NOMO-1 treated with DMSO at 0.1 percent for 48 hours (cell line): Measurements from ENCODE around the gene FERMT3.
A peak's percentile ranks its signal among the peaks of the same experiment; 100 is the strongest.
"Not testable (repeated sequence)": the region's sequence is repeated elsewhere in the genome, so short reads cannot be mapped to it uniquely, and the experiment has no call there.

Source experiments
- DNase-seq: peaks from one replicate; lab custom pipeline; 2025; ENCODE audit not compliant: unreplicated experiment; lab: John Stamatoyannopoulos, UW

The FERMT3 gene

DNA sequence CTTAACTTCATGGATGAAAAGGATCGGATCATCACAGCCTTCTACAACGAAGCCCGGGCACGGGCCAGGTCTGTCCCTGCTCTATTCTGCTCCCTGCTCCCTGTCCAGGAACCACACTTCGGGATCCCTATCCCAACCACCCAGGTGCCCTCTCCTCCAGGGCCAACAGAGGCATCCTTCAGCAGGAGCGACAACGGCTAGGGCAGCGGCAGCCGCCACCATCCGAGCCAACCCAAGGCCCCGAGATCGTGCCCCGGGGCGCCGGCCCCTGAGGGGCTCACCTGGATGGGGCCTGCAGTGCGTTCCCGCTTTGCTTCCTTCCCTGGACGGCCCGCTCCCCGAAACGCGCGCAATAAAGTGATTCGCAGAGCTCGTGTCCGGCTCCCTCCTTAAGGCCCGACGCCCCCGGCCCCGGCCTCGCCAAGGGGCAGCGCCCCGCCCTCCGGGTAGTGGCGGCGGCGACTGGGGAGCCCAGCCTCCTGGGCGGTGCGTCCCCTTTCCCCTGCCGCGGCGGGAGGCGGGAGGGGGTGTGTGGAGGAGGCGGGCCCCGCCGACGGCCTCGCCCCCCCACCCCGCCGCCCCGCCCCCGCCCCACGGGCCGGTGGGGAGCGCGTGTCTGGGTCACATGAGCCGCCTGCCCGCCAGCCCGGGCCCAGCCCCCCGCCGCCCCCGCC lies 27.5 kb downstream of the FERMT3 start, which contains the start of gene VEGFB:
Gene VEGFB (plus strand): TSS at position 672 of the 674 bp plus-strand sequence. CDS start 250 bp downstream, outside the sequence.
- no peak for DNase-seq

DNA sequence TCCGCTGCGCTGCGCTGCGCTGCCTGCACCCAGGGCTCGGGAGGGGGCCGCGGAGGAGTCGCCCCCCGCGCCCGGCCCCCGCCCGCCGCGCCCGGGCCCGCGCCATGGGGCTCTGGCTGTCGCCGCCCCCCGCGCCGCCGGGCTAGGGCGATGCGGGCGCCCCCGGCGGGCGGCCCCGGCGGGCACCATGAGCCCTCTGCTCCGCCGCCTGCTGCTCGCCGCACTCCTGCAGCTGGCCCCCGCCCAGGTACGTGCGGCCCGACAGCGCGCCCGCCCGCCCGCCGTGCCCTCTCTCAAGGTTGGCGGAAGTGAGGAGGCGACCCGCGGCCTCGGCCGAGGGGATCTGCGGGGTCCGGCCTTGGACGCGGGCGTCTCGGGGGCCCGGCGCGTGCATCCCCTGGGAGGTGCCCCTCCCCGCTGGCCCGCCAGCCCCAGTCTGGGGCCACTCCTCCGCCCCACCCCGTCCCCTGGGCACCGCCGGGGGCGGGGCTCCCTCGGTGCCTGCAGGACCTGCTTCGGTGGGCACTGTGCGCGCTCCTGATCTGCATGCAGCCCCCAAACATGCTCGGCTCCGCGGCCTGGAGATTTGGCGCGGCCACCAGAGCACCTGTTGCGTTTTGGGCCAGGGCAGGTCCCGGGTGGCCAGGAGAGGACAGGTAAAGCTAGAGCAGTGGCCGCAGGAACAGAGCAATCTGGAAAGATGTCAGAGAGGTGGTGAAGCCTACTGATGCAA lies 28.3 kb downstream of the FERMT3 start:
- DNase-seq = no peak

DNA sequence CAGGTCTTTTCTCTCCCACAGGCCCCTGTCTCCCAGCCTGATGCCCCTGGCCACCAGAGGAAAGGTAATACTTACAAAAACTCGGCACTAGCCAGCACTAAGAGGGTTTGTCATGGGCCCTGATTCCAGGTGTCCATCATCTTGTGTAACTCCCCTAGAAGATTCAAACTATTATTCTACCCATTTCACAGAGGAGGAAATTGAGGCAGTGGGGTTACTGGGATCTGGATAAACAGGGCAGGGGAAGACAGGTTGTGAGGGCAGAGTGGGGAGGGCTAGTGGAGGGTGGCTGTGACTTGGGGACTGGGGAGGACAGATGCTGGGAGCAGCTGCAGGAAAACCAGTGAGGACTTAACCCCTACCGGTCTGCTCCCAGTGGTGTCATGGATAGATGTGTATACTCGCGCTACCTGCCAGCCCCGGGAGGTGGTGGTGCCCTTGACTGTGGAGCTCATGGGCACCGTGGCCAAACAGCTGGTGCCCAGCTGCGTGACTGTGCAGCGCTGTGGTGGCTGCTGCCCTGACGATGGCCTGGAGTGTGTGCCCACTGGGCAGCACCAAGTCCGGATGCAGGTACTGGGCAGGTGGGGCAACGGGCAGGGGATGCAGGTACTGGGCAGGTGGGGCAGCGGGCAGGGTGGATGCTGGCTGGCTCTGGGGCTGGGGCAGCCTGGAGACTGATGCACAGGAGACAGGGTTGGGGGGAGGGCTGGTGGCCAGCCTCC lies 29.1 kb downstream of the FERMT3 start:
- no peak for DNase-seq

DNA sequence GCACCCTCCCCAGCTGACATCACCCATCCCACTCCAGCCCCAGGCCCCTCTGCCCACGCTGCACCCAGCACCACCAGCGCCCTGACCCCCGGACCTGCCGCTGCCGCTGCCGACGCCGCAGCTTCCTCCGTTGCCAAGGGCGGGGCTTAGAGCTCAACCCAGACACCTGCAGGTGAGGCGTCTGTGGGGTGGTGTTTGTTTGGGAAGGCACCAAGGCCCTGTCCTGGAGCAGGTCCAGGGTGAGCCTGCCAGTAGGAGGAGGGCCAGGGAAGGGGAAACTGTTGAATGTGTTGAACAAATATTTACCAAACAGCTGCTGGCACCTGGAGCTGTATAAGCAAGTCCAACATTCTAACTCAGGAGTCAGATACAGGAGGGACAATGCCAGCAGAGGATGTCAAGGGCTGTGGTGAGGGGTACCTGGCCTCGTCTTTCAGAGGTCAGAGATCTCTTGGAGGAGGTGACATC lies 31.0 kb downstream of the FERMT3 start:
- no peak for DNase-seq

DNA sequence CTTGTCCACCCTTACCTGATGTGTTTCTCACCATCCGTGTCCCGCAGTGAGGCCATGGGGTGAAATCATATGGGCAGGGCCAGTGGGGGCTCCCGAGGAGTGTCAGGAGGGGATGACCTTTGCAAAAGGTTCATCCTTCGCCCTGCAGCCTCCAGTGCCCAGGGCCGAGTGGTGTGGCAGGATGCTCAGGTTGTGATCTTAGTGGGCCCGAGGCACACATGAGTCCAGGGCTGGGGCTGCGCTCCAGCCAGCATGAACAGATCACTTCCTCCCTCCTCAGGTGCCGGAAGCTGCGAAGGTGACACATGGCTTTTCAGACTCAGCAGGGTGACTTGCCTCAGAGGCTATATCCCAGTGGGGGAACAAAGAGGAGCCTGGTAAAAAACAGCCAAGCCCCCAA lies 31.6 kb downstream of the FERMT3 start:
- DNase-seq = no peak

DNA sequence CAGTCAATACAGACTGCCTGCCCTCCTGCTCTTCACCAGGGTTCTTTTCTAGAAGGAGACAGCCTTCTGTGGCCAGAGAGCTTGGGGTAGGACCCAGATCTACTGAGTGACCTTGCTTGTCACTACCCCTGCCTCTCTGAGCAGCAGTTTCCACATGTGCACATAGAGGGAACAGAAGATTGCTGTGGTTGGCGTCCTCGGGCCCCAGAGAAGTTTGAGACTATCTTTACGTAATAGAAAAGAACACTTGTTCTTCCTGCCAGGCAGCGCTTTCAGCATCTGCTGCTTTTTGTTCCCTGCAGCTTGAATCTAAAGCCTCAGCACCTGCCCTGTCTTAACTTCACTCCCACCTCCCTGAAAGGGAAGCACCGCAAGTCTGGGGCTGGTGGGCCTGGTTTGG lies 32.5 kb downstream of the FERMT3 start:
- DNase-seq = peak; percentile 80

DNA sequence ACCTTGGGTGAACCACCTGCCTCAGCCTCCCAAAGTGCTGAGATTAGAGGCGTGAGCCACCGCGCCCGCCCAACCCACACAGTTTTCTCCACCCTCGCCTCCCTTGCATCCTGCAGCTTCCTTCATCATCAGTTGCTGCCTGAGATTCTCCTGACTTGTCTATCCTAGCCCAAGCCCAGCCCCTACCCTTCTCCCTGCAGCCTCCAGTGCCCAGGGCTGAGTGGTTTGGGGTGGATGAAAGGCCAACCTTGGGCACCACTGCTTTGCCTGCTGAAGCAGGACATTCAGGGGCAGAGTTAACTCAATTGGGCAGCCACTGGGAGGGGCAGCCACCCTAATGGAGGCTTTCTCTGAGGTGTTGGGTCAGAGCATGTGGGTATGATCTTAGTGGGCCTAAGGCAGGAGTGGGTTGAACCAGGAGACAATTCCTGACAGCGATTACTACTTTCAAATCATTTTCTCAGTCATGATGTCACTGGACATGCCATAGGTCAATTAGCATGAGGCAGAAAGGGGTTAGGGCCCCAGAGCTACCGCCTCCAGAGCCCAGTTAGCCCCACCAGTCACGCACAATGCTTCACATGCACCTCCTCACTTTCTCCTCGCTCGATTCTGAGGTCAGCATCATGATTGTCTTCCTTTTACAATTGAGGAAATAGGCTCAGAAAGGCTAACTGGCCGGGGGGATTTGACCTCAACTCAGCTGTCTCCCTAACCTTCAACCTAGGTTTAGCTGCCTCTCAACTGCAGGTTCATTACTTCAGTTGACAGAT lies 33.3 kb downstream of the FERMT3 start:
- peak; percentile 94 for DNase-seq

DNA sequence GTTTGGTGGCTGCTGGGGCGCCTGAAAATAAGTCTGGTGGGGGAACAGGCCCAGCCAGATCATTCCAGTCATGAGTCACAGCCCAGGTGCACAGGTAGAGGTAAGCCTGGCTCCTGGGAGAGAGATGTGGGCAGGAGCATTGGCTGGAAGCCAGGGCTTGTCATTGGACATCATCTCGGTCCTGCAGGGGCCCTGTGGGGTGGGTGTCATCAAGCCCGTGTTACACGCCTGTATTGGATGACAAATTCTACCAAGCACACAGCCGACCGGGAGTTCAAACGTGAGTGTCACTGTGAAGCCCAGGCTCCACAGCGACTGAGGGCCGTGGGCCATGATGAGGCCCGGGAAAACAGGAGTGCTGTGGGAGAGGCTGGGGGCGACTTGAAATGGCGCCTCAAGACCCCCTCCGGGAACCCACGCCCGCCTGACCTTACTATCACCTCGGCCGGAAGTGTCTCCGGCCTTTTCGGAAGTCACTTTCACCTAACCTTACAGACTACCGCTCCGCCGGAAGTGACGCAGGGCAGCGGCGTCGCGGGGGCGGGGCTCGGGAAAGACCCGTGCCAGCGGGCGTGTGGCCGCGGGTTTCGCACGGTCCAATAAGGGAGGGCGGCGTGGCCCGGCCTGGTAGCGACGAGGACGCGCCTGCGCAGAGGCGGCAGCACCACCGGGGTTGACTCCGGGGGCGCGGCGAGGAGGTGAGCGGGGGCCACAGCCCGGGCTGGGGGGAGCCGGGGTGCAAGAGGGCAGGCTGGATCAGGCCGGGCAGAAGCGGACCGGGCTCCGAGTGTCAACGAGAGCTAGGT lies 34.1 kb downstream of the FERMT3 start, which contains the start of gene FKBP2:
Gene FKBP2 (plus strand): TSS at position 661 of the 806 bp plus-strand sequence. CDS start 1,293 bp downstream, outside the sequence.
- DNase-seq = peak; percentile 91

DNA sequence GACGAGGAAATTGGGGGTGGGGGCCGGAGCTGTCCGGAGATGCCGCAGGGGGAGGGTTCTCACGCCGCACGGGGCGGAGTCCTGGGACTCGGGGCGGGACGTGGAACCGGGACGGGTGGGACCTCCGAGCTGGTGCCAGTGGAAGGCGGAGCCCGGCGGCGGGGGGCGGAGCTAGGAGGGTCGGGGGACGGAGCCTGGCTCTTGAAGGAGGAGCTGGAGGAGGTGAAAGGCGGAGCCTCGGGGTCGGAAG lies 34.6 kb downstream of the FERMT3 start:
- DNase-seq = no peak

DNA sequence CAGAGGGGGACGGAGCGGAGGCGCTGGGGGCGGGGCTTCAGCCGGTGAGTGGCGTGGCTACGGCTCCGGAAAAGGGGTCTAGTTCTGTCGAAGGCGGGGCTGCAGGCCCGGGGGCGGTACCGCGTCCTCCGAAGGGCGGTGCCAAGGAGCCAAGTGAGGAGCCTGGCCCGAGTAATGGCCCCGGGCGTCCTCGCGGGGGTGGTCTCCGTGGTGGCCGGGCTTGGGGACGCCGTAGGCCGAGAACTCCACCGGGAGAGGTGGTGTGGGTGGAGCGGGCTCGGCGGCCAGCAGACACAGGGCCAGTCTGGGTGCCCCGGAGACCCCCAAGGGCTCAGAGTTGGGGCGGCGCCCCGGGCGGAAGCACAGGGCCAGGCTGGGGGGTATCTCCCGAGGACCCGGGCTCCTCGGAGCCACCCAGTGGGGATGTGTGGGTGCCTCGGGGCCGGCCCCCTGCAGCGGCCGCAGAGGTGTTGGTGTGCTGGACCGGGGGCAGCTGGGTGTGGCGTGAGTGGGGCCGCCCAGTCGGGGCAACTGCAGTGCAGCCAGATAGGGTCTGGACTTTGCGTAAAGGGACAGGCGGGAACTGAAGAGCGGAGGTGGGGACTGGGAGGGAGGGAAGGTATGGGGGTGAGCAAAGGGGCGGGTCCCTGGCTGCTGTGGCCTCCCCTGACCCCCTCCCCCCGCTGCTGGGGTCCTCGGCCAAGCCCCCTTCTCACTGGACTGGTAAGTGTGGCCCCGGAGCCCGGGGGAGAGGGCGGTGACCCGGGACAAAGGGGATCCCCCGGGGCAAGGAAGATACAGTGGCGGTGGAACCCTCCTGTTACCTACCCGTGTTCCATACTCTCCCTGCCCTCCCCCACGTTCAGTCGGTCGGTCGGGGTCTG lies 35.2 kb downstream of the FERMT3 start:
- peak; percentile 99 for DNase-seq

DNA sequence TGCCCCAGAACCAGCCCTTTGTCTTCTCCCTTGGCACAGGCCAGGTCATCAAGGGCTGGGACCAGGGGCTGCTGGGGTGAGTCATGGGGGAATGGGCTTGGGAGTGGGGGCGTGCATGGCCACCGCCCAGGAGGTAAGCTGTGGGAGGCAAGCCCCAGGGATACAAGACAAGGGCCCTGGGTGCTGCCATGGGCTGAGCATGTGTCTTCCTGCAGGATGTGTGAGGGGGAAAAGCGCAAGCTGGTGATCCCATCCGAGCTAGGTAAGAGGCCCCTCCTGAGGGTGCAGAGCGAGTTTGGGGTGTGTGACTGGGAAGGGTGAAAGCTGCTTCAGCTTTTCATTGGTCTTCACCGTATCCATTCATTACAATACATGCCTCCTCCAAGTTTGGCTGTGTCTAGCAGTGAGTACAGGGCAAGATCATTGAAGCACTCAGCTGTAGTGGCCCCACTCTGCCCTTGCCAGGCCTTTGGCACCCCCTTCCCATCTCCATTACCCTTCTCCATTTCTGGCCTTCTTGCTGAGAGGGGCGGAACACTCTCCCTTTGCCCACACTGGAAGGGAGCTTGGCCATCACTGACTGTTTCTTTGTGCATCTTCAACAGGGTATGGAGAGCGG lies 36.8 kb downstream of the FERMT3 start:
- DNase-seq = no peak

DNA sequence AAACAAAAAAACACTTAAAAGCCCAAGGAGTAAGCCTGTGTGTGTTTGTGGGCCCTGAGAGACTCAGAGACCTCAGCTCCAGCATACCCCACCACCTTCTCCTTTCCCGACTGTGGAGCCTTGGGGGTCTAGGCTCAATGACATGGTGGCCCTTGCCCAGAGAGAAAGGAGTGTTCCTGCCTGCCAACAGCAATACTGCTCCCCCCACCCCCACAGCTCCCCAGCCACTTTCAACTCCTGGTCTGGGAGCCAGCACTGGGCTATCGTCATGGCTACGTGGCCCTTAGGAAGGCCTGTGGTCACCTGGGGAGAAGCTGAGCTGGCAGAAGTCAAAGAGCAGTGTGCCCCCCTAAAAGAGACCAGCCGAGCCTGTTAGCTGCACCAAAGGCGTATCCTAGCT lies 37.6 kb downstream of the FERMT3 start:
- DNase-seq = no peak

DNA sequence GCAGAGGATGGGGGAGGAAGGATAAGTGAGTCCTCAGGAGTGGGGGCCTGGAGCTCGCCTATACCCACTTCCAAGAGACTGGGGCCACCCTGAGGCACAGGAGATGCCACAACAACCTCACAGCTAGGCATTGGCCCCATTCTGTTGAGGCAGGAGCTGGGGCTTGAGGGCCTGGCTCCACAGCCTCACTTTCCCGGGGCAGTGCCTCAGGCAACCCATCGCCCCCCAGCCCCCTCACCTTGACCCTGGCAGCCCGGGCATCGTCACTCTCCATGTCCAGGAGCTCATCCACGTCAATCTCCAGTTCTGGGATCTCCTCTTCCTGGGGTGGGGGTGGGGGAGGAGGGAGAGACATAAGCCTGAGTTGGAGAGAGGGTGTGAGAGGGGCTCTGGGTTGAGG lies 38.4 kb downstream of the FERMT3 start:
- DNase-seq = no peak

DNA sequence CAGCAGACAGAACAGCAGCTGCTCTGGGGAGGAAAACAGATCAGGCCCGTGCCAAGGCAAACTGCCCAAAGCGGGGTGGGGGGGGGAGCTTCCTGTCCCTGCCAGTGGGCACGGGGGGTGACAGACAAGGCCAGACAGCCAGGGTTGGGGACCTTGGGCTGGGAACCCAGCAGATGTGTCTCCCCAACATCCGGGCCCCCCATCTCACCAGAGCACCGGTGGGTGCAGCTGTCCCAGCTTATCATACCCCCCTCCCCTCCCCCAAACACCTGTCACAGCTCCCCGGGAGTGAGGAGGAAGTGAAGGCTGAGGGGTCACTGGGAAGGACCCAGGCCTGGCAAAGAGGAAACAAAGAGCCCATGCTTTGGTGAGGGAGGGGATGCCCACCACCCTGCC lies 38.9 kb downstream of the FERMT3 start:
- no peak for DNase-seq

DNA sequence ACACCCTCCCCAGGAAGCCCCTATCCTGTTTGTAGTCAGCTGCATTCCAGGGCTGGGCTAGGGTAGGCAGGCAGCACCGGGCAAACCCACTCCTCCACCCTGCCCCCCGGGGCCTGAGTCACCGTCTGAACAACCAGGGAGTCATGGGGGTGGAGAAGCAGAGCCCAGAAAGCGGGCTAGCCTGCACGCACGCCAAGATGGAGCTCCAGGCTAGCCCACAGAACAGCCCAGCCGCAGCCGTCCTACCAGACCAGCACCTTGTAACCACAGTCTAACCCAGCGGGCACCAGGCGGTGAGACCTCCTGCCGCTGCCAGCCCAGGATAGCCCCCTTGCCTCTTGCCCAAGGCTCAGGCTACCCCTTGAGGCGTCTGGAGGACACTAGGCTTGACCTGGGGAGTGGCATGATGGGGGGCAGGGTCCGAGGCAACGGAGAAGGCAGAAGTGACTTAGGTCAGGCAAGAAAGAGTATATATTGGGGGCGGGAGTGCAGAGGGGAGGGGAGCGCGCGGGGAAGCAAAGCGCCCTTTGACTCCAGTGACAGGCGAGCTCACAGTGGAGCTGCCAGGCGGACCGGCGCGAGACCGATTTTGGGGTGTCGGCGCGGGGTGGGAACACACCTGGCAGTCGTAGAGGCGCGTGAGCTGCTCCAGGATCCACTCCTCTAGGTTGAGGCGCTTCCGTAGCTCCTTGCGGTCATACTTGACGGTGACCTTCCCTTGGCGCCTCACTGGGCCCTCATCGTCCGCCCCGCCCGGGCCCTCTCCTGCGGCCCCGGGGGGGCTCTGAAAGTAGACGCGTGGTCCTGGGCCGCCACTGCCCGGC lies 39.5 kb downstream of the FERMT3 start:
- DNase-seq = peak; percentile 47

DNA sequence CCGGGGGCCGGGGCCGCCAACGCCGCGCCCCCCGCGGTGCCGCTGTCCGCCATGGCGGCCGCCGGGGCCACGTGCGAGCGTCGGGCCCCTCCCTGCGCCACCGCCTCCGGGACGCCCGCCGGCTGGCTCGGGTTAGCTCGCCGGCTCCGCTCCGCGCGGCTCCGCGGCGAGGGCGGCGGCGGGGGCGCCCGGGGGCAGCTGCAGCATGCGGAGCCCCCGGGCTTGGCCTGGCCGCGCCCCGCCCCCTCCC lies 40.0 kb downstream of the FERMT3 start:
- DNase-seq = not testable (repeated sequence)

DNA sequence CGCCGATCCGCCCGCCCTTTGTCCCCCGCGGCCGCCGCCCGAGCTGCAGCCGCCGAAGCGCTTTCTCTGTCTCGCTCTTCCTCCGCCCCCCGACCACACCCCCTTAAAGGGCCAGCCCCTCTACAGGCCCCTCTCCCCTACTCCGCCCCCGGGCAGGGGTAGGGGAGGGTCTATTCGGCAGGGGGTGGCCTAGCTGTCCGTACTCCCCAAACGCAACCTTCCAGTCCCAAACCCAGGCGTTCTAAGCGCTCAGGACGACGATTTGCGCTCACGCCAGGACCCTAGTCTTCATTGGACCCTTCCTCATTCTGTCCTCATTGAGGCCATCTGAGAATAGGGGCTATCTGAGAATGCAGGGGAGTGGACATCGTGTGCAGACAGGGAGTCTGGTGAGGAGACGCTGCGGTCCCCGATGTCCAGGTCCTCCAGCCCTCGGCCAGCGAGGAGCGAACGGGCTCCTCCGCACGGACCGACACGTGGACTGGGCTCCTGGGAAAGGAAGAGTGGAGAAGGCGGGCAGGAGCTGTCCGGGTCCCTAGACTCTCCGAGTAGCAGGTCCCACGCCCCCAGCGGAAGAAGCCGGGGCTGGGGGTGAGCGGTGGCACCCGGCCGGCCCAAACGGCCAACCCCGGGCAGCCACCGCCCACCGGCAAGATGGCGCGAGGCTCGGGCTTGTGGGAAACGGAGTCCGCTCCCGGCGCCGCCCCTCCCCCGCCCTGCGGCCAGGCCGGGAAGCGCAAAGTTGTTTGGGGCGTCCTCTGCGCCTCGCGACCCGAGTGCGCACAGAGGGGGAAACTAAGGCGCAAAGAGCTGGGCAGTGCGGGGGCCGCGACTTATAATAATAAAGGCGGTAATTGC lies 40.6 kb downstream of the FERMT3 start, which contains the start of gene PPP1R14B:
Gene PPP1R14B (minus strand): TSS at position 73 of the 858 bp plus-strand sequence. CDS start 270 bp downstream, outside the sequence.
- DNase-seq = peak; percentile 87
